Measurements from ENCODE around the gene DNAJC11.

The DNAJC11 gene

DNA sequence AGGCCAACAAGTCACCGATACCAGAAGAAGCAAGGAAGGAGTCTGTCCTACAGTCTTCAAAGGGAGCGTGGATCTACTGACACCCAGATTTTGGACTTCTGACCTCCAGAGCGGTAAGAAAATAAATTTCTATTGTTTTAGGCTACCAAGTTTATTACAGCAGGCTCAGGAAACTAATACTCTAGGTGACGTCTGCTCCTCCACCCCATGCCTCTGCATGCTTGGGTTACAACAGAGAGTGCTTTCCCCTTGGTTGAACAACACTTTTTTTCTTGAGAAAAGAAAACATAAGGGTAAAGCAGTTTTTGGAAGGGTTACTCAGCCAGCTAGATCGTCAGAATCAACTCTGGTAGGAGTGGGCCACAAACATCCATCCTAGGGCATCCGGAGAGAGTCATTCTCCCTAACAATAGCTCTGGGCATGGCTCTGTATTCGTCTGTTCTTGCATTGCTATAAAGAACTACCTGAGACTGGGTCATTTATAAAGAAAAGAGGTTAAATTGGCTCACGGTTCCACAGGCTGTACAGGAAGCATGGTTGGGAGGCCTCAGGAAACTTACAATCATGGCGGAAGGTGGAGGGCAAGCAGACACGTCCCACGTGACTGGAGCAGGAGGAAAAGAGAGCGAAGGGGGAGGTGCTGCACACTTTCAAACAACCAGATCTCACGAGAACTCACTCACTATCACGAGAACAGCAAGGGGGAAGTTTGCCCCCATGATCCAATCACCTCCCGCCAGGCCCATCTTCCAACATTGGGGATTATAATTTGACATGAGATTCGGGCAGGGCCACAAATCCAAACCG lies 22.2 kb upstream of the DNAJC11 start:
- Histone ChIP-seq H3K36me3 (ENCODE audit: control insufficient read depth, insufficient read depth, low read length) (no peaks in the 10 kb centered on the region), H3K9me3 (ENCODE audit: control insufficient read depth, low read length) (no peaks in the 10 kb centered on the region), H3K4me2 (ENCODE audit: low read length) (no peak overlapping the region), H3K4me1 (no peaks in the 10 kb centered on the region), H3K27ac (no peak overlapping the region), H3K27me3 (ENCODE audit: control insufficient read depth, insufficient read depth, low read length) (no peaks in the 10 kb centered on the region), H3K79me2 (no peaks in the 10 kb centered on the region), H3K4me3 (ENCODE audit: low read depth, low read length) (no peak overlapping the region), H3K9ac (no peak overlapping the region), H2AFZ (no peak overlapping the region)
- TF ChIP-seq, protein P1, sequence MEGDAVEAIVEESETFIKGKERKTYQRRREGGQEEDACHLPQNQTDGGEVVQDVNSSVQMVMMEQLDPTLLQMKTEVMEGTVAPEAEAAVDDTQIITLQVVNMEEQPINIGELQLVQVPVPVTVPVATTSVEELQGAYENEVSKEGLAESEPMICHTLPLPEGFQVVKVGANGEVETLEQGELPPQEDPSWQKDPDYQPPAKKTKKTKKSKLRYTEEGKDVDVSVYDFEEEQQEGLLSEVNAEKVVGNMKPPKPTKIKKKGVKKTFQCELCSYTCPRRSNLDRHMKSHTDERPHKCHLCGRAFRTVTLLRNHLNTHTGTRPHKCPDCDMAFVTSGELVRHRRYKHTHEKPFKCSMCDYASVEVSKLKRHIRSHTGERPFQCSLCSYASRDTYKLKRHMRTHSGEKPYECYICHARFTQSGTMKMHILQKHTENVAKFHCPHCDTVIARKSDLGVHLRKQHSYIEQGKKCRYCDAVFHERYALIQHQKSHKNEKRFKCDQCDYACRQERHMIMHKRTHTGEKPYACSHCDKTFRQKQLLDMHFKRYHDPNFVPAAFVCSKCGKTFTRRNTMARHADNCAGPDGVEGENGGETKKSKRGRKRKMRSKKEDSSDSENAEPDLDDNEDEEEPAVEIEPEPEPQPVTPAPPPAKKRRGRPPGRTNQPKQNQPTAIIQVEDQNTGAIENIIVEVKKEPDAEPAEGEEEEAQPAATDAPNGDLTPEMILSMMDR (IDR thresholded peaks at IDR 0.05): no peak

DNA sequence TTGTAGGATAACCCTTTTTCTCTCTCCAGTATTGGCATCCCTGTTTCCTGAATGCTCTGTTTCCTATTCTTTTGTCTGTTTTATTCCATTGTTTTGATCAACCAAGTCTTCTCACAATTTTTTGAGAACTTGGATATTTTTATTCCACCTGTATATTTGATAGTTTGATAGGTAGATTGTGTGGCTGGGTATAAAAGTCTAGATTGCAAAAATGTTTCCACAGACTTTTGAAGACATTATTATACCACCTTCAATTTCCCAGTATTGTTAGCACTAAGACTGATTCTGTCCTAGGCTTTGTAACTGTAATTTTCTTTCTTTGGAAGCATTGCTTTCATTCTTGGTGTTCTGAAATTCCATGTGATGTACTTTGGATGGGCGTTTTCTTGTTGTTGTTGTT lies 9.6 kb upstream of the DNAJC11 start:
- Histone ChIP-seq H3K4me2 (ENCODE audit: low read length) (no peak overlapping the region), H3K27me3 (ENCODE audit: control insufficient read depth, insufficient read depth, low read length) (no peaks in the 10 kb centered on the region), H3K4me3 (ENCODE audit: low read depth, low read length) (no peak overlapping the region), H3K9ac (no peak overlapping the region), H3K4me1 (no peaks in the 10 kb centered on the region), H3K79me2 (no peaks in the 10 kb centered on the region), H3K36me3 (ENCODE audit: control insufficient read depth, insufficient read depth, low read length) (no peaks in the 10 kb centered on the region), H3K9me3 (ENCODE audit: control insufficient read depth, low read length) (peaks cover 4% of the 10 kb centered on the region), H2AFZ (no peak overlapping the region), H3K27ac (no peak overlapping the region)
- TF ChIP-seq, protein P1 (IDR thresholded peaks at IDR 0.05): no peak

DNA sequence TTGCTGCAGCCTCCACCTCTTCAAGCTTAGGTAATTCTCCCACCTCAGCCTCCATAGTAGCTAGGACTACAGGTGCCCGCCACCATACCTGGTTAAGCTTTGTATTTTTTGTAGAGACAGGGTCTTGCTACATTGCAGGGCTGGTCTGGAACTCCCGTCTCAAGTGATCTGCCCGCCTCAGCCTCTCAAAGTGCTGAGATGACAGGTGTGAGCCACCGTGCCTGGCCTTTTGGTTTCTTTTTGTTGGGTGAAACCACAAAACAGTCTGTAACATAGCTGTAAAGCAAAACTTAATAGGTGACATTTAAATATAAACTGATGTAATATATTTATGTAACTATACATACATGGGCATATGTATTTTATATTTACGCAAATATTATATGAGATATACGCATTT lies 3.1 kb upstream of the DNAJC11 start:
- Histone ChIP-seq H3K4me2 (ENCODE audit: low read length) (no peak overlapping the region), H3K27ac (no peak overlapping the region), H2AFZ (no peak overlapping the region), H3K9me3 (ENCODE audit: control insufficient read depth, low read length) (no peaks in the 10 kb centered on the region), H3K79me2 (peaks cover 16% of the 10 kb centered on the region), H3K4me1 (peaks cover 2% of the 10 kb centered on the region), H3K4me3 (ENCODE audit: low read depth, low read length) (no peak overlapping the region), H3K9ac (no peak overlapping the region), H3K27me3 (ENCODE audit: control insufficient read depth, insufficient read depth, low read length) (no peaks in the 10 kb centered on the region), H3K36me3 (ENCODE audit: control insufficient read depth, insufficient read depth, low read length) (no peaks in the 10 kb centered on the region)
- TF ChIP-seq, protein P1 (IDR thresholded peaks at IDR 0.05): no peak

DNA sequence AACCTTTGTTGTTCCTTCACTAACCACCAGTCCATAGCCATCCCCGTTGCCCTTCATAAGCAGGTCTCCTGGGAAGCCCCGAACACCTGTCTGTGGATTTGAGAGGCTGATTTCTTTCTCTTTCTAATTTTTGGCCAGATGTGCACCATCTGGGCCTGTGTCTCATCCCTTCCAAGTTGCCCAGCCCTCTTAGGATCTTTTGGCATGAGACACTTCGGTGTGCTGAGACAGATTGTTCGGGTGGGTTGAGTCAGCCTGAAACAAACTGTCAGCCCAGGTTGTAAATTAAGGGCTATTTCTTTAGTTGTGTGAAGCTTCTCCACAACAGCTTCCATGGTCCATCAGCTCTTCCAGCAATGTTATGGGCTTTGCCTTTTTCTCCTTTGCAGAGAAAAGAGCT lies 1.4 kb upstream of the DNAJC11 start:
- Histone ChIP-seq H3K36me3 (ENCODE audit: control insufficient read depth, insufficient read depth, low read length) (no peaks in the 10 kb centered on the region), H3K27ac (no peak overlapping the region), H3K4me3 (ENCODE audit: low read depth, low read length) (no peak overlapping the region), H3K9ac (no peak overlapping the region), H2AFZ (no peak overlapping the region), H3K4me2 (ENCODE audit: low read length) (no peak overlapping the region), H3K9me3 (ENCODE audit: control insufficient read depth, low read length) (no peaks in the 10 kb centered on the region), H3K27me3 (ENCODE audit: control insufficient read depth, insufficient read depth, low read length) (no peaks in the 10 kb centered on the region), H3K4me1 (peaks cover 2% of the 10 kb centered on the region), H3K79me2 (peaks cover 22% of the 10 kb centered on the region)
- TF ChIP-seq, protein P1 (IDR thresholded peaks at IDR 0.05): no peak
